Erythroblast (primary cell): ENCODE measurements around the gene BRDT.
A peak's percentile ranks its signal among the peaks of the same experiment; 100 is the strongest.

ENCODE experiments used
- DNase-seq, 2 experiments: peaks; one replicate each; lab custom pipeline; 2025; lab: John Stamatoyannopoulos, UW
- GATA1 ChIP-seq: IDR thresholded peaks from 2 replicates; pipeline ENCODE4 v1.6.1; 2011; ENCODE audit warnings: low read depth, mild to moderate bottlenecking, control low read depth, low read length, moderate library complexity
- POLR2A ChIP-seq: IDR thresholded peaks from 2 replicates; pipeline ENCODE4 v1.6.1; 2011; ENCODE audit warnings: mild to moderate bottlenecking, low read length

Gene BRDT

DNA sequence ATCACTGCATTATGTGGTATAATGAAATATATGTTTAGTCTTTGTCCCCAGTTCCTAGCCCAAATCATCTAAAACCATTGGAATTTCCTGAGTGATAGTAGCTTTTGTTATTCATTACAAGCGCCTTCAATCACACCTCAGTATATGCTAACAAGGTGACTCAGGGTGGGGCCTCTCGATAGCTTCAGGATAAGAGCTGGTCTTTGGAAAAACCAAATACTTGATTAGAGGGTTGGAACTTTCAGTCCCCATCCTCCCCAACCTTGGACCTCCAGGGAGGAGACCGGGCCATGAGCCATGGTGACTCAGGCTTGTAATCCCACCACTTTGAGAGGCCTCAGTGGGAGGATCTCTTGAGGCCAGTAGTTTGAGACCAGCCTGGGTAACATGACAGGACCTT is 5.1 kb upstream of the BRDT start:
- TF ChIP-seq GATA1 (no peak), POLR2A (no peak)
- DNase-seq, result no peak

DNA sequence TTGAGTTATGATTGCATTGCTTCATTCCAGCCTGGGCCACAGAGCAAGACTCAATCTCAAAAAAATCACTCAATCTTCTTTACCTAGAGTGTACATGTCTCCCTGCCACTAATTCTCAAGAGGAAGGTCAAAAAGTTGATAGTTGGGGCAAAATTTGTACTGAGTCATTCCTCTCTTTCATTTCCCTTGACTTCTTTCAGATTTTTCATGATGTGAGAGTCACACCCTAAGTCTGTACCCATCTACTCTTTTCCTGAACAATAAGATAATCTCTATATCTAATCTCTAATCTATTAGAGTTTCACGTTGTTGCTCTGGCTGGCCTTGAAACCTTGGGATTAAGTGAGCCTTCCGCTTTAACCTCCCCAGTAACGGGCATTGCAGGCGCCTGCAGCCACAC is 1.1 kb upstream of the BRDT start:
- DNase-seq, result no peak
- TF ChIP-seq GATA1, result no peak
- no peak for TF ChIP-seq POLR2A

DNA sequence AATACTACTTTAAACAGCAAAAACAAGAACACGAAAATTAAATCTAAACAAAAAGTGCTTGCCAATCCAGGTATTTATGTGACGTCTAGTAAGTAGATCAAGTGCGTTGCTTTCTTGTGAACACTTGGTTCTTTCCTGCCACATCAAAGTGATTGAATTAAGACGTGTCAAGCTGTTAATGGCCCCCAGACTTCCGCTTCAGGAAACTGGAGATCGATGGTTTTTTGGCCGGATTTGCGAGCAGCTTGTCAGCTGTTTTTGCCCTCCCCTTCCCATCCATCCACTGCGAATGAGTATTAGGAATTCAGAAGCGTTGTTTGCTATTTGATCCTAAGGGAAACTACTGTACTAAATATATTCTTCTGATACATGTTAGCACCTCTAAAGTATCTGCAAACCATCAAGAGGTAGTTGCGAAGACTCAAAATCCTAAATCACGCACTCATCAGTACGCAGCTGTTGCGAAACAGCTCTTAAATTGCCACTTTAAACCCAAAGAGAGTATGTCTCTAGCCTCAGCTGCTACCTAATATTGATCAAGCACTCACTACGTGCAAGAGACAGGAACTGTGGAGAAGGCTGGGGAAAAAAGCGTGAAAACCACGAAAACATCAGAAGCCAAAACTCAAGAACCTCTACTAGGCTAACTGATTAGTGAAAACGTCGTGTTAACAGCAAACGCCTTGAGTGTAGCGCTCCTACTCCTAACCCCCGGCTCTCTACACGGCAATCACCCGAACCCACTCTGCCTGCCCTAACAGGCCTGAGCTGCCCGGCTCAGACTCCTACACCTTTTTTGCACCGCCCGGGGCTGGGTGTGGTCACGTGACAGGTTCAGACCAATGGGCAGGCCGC is 473 bp upstream of the BRDT start:
- DNase-seq, result no peak

DNA sequence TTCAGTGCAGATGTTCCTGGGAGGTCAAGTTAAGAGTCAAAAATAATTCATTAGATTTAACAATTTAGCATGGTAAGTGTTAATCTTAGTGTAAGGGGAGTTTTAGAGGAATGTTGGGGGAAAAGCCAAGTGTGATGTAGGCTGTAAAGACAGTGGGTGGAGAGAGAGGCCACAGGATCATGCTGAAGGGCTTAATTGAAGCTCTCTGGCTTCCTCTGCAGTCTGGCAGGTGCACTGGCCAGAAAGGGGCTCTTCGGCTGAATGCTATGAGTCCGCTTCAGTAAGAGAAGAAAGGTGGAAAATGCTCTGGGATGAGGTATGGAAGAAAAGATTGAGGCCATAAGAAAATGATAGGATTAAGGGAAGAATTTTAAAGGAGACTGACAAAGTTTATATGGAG is 3.0 kb downstream of the BRDT start:
- TF ChIP-seq POLR2A (no peak), GATA1 (no peak)
- DNase-seq, result no peak

More for the DNA sequence above, 473 bp upstream of the BRDT start:
- no peak for TF ChIP-seq GATA1
- no peak for TF ChIP-seq POLR2A

DNA sequence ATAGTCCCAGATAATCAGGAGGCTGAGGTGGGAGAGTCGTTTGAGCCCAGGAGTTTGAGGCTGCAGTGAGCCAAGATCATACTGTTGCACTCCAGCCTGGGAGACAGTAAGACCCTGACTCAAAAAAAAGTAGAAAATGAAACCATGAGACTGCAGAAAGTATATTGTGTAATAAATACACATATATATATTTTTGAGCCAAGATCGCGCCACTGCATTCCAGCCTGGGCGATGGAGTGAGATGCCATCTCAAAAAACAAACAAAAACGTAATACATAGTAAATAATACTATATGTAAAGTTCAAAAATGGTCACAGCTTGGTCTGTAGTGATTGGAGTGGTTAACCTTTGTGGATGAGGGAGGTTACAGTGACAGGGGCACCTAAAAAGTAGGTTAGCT is 9.7 kb downstream of the BRDT start:
- no peak for DNase-seq
- no peak for TF ChIP-seq GATA1
- no peak for TF ChIP-seq POLR2A

DNA sequence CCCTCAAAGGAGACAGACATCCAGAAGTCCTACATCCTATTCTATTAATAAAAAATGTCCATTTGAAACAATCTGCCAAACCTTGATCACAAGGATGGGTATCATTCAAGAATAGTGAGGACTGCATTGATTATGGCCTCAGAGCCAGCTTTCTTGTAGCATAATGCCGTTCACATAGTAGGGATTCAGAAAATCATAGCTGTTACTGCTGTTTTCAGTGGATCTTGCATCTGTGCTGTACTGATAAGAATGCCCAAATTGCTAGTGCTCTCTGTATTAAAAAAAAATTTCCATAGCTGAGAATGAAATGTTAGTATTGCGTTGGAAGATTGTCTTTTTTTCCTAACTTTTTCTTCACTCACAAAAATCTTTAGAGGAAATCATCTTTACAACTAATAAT is 19.1 kb downstream of the BRDT start:
- no peak for TF ChIP-seq GATA1
- no peak for TF ChIP-seq POLR2A
- no peak for DNase-seq

DNA sequence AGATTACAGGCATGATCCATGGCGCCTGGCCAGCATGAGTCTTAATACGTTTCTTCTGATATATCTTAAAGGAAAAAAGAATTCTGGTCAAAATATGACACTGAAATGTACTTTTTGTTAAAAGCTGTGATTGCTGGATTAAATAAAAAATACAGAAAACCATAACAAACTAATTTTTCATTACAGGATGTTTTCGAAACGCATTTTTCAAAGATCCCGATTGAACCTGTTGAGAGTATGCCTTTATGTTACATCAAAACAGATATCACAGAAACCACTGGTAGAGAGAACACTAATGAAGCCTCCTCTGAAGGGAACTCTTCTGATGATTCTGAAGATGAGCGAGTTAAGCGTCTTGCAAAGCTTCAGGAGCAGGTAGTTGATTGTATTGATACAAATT is 30.2 kb downstream of the BRDT start:
- DNase-seq, result no peak
- TF ChIP-seq GATA1, result no peak
- TF ChIP-seq POLR2A, result no peak

DNA sequence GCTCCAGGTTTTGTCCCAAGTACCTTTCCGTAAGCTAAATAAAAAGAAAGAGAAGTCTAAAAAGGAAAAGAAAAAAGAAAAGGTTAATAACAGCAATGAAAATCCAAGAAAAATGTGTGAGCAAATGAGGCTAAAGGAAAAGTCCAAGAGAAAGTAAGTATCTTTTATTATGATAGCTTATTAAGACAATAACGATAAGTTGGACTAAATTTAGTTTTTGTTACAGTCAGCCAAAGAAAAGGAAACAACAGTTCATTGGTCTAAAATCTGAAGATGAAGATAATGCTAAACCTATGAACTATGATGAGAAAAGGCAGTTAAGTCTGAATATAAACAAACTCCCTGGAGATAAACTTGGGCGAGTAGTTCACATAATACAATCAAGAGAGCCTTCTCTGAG is 31.5 kb downstream of the BRDT start:
- DNase-seq, result no peak
- TF ChIP-seq GATA1 (no peak), POLR2A (no peak)

DNA sequence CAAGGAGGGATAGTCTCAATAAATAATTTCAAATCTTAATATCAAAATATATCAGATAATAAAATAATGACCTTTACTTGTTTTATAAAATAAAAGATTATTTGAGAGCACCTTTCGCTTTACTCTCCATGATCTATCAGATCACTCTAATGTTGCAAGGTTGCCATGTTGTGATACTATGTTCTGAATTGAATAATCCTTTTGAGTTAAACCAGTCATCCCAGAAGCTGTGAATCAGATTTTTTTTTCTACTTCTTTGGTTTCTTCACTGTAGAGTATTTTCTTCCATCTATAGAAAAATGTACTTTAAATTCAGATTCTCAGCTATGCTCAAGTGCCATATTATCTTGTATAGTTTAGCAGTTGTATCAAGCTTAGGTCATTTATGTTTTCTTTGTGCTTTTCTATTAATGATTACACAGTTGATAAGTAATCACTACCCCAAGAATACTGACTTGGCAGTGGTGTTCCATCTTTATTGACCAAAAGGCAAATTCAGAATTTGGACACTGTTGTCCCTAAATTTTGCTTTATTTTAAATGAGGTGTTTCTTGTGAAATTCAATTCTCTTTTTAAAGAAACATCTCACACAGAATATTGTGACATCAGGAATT is 32.9 kb downstream of the BRDT start:
- TF ChIP-seq GATA1, result no peak
- TF ChIP-seq POLR2A, result no peak
- no peak for DNase-seq

DNA sequence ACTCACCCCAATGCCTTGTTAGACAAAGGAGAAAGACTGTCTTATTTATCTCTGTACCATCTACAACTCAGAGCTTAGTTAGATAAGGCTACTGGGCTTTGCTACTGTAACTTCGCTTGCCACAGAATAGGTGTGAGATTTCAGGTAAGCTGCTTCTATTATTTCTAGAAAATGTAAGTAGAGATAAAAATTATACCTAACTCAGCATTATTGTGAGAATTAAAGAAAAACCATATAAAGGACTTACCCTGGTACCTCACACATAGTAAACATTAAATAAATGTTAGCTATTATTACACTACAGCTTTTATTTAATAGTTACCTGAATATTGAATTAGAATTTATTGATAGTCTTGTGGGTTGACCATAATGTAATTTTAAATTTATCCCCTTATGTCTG is 44.1 kb downstream of the BRDT start:
- TF ChIP-seq GATA1 (no peak), POLR2A (no peak)

DNA sequence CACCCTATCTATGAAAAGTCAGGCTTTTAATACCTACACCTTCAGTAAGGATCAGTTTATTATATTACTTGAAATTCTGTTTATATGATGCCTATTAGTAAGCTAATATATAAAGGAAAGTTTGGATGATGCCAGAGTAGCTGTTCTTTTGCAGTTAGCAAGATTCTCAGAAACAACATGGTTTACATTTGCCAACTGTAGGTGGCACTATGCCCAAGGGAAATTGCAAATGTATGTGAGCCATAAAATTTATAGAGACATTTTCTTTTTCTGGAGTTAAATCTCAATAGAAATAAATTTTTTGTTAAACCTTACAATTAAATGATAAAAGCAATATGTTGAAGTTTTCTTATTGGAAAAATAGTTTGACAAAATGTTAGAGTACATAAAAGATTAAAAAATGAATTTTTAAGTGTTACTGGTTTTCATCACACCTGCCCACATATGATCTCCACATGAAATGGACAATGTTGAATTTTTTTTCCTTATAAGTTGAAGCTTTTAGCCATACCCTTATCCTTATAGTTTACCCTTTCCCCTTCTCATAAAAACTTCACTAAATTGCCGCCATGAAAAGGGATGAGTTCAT is 48.5 kb downstream of the BRDT start:
- peak; percentile 39 to 63 for DNase-seq
- TF ChIP-seq GATA1 (no peak), POLR2A (no peak)

More for the DNA sequence above, 44.1 kb downstream of the BRDT start:
- no peak for DNase-seq

DNA sequence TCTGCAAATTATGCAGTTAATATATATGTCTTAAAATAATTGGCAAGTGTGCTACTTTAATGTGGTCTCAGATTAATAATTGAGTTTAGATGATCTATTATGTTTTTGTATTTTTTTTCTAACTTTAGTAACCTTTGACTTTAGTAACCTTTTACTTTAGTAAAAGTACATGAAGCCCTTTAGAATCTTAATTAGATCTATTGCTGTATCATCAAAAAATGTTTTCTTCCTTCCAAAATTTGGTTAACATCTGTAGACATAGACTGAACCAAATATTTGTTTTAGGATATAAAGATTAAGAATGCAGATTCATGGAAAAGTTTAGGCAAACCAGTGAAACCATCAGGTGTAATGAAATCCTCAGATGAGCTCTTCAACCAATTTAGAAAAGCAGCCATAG is 54.9 kb downstream of the BRDT start:
- DNase-seq, result no peak
- TF ChIP-seq GATA1, result no peak
- no peak for TF ChIP-seq POLR2A

DNA sequence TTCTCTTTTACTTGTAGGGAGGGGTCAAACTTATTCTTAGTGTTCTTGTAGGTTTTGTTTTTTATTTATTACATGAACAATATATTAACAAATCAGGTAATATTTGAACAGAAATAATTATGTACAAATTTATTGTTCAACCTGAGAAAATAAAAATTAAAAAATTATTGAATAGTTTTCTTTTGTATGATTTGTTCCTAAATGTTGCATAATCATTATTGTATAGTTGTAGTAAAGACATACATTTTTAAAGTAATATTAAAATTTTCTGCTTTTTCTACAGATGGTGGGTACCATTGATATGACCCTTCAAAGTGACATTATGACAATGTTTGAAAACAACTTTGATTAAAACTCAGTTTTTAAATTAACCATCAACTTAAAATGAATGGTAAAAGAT is 64.7 kb downstream of the BRDT start:
- no peak for TF ChIP-seq GATA1
- TF ChIP-seq POLR2A, result no peak

DNA sequence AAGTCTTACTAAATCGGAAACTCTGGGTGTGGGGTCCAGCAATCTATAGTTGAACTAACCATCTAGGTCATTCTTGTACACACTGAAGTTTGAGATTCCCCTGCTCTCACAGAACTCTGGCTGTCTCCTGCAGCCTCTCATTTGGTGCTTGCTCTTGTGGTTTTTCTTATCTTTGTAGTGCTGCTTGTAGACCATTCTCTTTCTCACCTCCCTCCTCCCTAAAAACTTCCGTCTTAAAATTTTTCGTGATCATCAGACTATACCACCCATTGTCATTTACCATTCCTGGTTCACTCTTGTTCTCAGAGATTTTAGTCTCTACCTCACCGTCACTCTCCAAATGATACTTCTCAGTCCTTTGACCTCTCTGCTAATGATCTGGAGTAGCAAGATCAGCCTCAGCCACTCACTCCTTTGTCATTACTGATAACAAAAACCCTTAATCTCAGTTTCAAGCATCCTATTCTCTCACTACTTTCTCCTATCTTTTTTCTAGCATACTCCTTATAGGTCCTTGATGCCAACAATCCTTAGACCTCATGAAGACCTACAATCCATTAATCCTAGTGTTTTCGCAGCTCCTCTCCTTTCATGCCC is 67.6 kb downstream of the BRDT start:
- TF ChIP-seq POLR2A (no peak), GATA1 (no peak)
- DNase-seq, result no peak

More for the DNA sequence above, 64.7 kb downstream of the BRDT start:
- DNase-seq, result no peak
